GM06990 (cell line): ENCODE results near the gene SLC4A5.

Experiments
- DNase-seq: peaks from one replicate; pipeline ENCODE4 v3.0.0-alpha.2; 2011; ENCODE audit not compliant: insufficient read length; ENCODE audit errors: extremely low read depth
- H3K27me3 ChIP-seq: replicated peaks from 2 replicates; pipeline ENCODE4 v1.6.0; 2011; ENCODE audit warnings: low read length; ENCODE audit not compliant: control insufficient read depth, insufficient read depth
- H3K36me3 ChIP-seq: 2 replicates; pipeline ENCODE4 v1.5.1; 2011; ENCODE audit warnings: low read length; ENCODE audit not compliant: control insufficient read depth, insufficient read depth
- H3K4me3 ChIP-seq: replicated peaks from 2 replicates; pipeline ENCODE4 v1.5.1; 2011; ENCODE audit warnings: low read depth, mild to moderate bottlenecking, control low read depth, low read length
- CTCF ChIP-seq: IDR thresholded peaks from 2 replicates; pipeline ENCODE4 v1.5.1; 2011; ENCODE audit warnings: low read length, control low read depth, mild to moderate bottlenecking, inconsistent platforms; ENCODE audit not compliant: insufficient read depth, poor library complexity, severe bottlenecking

Gene SLC4A5

DNA sequence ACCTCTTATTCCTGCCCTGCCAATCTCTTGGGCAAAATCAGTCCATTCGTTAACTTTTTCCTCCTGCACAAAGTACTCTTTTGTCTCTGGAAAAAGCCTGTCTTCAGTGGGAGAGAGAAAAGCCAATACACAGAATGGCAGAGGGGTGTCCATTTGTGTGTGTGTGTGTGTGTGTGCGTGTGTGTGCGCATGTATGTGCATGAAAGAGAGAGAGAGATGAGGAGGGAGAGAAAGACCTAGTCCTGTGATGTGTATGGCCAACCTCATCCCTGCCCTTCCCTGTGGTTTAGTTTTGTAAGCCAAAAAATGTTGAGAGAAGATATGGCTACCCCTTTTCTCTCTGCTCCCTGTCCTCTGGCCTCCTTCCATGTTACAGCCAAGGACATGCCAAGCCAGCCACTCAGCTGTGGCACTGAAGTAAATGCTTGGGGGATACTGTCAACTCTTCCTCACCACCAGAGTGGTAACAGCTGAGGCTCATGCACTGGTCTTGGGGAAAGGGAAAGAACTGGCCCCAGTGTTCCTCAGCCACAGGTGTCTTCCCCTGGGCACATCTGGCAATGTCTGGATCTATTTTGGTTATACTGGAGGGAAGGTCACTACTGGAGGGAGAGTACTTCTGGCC lies 10.6 kb downstream of the SLC4A5 start:
- Histone ChIP-seq H3K4me3 (no peak overlapping the region), H3K36me3 (no peaks in the 10 kb centered on the region), H3K27me3 (no peaks in the 10 kb centered on the region)
- no peak for DNase-seq
- no peak for TF ChIP-seq CTCF

- no peaks in the 10 kb centered on the region for H3K27me3 ChIP-seq
- H3K36me3 ChIP-seq: no peaks in the 10 kb centered on the region
- TF ChIP-seq CTCF: no peak
- no peak for DNase-seq
- no peak overlapping the region for H3K4me3 ChIP-seq
Measured at GRCh38 chr2:74328573-74328972, 14.6 kb downstream of the SLC4A5 start.

- Histone ChIP-seq H3K27me3 (no peaks in the 10 kb centered on the region), H3K4me3 (no peak overlapping the region), H3K36me3 (no peaks in the 10 kb centered on the region)
- DNase-seq: no peak
- TF ChIP-seq CTCF: no peak
Measured at GRCh38 chr2:74328074-74328473, 15.1 kb downstream of the SLC4A5 start.

DNA sequence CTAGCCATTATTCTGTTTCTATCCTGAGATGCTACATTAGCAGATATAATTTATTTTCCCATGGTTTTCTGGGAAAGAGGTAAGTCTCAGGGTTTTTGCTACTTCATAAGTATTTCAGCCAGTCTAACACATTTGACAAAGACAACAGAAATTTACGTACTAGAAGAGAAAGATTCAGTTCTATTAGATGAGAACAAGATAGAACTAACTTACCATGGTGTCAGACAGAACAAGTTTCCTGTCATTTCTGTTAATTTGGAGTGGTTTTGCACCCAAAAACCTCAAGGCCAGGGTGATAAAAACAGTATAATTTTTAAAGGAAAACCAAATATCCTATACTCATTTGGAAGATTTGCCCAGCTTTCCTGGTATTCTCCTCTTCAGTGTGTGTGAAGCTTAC lies 15.6 kb downstream of the SLC4A5 start:
- H3K27me3 ChIP-seq: no peaks in the 10 kb centered on the region
- no peaks in the 10 kb centered on the region for H3K36me3 ChIP-seq
- no peak for TF ChIP-seq CTCF
- no peak overlapping the region for H3K4me3 ChIP-seq
- no peak for DNase-seq

DNA sequence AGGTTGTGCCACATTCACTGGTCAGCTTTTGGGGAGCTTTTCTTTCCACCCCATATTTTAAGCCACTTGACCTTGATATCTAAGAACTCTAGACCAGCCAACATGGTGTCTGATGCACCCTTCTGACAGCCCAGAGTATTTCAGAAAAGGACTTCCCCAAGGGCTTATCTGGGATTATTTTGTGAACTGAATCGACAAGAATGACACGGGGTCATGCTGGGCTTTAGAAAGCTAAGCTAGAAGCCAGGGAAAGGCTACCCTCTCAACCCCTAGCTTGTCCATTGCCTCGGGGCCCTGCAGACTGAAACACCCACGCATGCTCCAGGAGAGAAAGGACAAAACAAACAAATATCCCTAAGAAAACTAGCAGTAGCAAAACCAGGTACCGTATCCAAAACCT lies 16.0 kb downstream of the SLC4A5 start:
- no peak for DNase-seq
- Histone ChIP-seq H3K27me3 (no peaks in the 10 kb centered on the region), H3K36me3 (no peaks in the 10 kb centered on the region), H3K4me3 (no peak overlapping the region)
- TF ChIP-seq CTCF: no peak

DNA sequence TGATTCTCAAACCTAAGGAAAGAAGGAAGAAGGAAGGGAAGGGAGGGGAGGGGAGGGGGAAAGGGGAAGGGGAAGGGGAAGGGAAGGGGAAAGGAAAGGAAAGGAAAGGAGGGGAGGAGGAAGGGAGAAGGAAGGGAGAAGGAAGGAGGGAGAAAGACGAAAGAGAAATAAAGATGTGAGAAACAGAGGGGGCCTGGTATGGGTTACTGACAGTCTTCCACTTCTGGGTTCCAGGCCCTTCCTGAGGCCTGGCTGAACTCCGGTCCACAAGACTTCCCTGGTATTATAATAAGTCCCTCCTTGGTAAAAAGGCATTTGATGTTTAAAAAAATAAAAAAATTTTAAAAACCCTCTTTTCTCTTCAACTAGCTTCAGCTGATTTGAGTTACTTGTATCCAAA lies 17.4 kb downstream of the SLC4A5 start:
- no peak overlapping the region for H3K4me3 ChIP-seq
- no peaks in the 10 kb centered on the region for H3K27me3 ChIP-seq
- TF ChIP-seq CTCF: no peak
- H3K36me3 ChIP-seq: no peaks in the 10 kb centered on the region
- DNase-seq: no peak
